T-helper 9 cell (primary cell): ENCODE measurements around the gene RPL35.

Source experiments
- DNase-seq: peaks from one replicate; pipeline ENCODE4 v3.0.0-alpha.2; 2020

RPL35 gene

DNA sequence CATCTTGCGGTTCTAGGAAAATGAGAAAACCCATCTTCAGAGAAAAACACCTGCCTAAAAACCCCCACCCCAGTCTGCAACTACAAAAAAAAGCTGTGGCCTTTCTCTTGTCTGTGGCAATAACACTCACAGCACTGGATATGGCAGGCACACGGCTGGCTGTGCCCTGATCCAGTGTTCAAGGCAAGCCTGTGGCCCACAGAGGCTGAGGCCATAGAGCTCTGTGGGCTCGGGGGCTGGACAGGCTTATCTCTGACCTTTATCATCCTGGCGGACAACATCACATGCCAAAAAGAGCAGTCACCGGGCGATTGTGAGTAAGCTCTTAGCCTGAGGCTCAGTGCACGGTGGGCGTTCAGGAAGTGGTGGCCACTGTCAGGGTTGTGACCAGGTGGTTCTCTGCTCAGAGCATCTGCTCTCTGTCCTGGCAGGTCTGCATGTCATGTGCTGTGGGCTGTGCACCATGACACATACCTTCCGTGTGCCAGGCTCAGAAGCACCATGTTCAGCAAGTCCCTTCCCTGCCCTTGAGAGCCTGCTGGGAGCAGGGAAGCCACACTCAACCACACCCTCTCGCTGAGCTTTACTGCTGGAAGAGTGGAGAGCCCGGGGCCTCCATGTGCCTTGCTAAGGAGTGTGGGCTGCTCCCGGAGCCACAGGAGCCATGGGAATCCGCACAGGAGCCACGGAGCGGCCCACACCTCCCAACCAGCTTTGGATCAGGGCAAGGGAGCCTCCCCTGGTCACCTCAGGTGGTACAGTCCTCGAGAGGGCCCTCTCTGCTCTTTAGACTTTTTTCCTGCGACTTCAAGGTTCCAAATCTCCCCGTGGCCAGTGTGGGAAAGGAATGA lies 43.1 kb downstream of the RPL35 start:
- DNase-seq: no peak

DNA sequence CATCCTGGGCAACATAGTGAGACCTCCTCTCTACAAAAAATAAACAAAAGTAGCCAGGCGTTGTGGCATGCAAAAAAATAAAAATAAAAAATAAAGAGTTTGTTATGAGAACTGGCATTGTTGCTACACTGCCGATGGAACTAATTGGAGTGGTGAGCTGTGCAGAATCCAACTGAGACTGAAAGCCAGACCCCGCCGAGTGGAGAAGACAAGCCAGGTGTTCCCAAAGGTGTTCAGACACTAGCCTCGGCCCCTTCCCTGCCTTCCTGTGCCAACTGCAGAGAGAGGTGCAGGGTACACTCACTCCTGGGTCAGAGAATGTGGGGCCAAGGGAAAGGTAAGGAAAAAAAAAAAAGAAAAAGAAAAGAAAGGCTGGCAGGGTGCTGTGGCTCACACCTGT lies 46.2 kb downstream of the RPL35 start:
- no peak for DNase-seq

DNA sequence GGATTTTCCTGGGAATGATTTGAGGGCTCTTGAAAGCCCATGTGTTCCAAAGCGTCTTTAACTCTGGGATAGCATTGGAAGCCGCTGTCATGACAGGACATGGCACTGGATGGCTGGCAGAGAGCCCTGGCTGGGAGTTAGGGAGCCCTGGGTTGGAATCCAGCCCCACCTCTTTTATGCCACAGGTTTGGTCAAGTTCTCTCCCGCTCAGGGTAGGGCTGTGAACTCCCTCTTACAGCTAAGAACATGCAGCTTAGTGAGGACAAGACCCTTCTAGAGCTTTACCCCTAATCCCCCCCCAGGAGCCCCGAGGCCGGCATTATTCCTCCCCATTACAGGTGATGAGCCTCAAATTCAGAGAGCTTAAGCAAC lies 47.6 kb downstream of the RPL35 start:
- no peak for DNase-seq

DNA sequence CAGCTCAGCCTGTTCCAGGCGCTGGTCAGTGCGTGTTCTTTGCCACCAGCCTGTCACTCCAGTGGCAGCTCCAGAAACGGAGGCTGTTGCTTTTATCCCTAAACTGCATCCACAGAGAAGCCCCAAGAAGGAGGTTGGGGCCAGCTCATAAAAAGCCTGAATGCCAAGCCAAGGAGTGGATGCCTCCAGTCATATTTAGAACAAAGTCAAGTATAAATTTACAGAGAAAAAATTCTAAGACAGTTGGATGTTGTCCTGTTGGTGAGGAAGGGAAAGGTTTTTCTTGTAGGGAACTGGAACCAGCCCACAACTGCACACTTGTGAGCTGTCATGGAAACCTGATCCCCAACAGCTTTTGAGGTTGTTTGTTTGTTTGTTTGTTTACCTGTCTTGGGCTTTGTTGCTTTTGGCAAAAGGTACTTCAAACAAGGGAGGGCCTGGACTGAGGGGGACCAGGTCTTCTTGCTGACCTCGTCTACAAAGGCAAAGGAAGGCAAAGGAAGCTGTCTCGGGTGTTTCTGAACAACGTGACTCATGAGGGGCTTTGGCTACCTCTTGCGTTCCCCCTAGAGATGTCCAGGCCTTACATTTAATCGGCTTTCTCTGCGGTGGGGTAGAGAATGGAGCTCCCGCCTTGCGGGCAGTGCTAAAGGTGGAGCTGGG lies 48.1 kb downstream of the RPL35 start:
- no peak for DNase-seq

- no peak for DNase-seq
Observed at GRCh38 chr9:124813041-124813440, 48.7 kb downstream of the RPL35 start.

- DNase-seq: no peak
Observed at GRCh38 chr9:124812441-124812876, 49.3 kb downstream of the RPL35 start.

DNA sequence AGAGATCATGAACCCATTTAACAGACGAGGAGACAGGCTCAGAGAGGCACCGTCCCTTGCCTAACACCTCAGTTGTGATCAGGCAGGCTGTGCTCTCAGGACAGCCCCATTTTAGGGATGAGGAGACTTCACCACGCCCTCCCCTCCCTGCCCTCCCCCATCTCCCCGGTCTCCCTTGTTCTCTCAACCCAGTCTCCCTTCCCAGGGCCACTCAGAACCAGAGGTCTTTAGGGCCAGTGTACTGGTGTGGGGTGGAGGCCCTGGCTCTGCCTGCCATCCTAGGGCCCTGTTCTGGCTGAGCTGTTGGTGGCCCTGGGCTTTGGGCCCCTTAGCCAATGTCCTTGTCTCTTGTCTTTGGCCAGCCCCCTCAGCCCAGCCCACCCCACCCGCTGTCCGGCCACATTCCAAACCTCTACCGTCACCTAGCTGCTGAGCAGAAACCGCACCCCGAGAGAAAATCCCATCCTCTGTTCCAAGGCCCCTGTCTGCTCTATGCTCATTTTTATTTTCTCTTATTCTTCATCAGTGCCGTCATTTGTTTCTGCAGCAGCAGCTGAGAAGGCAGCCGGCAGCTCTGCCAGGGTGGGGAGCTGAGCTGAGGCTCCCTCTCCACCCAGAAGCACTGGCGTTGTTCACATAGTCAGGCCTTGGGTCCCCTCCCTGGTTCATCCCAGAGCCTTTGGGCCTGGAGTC lies 50.9 kb downstream of the RPL35 start:
- no peak for DNase-seq

DNA sequence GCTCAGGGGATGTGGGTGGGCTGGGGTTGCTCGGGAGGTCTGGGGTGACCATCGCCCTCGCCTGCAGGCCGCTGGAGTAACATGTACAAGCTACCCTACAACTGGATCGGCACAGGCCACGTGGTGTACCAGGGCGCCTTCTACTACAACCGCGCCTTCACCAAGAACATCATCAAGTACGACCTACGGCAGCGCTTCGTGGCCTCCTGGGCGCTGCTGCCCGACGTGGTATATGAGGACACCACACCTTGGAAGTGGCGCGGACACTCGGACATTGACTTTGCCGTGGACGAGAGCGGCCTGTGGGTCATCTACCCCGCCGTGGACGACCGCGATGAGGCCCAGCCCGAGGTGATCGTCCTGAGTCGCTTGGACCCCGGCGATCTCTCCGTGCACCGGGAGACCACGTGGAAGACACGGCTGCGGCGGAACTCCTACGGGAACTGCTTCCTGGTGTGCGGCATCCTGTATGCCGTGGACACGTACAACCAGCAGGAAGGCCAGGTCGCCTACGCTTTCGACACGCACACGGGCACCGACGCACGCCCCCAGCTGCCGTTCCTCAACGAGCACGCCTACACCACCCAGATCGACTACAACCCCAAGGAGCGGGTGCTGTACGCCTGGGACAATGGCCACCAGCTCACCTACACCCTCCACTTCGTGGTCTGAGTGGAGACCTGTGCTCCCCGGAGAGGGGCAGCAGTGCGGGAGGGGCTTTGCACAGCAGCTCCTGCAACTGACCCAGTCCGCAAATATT lies 51.8 kb downstream of the RPL35 start:
- DNase-seq: no peak

DNA sequence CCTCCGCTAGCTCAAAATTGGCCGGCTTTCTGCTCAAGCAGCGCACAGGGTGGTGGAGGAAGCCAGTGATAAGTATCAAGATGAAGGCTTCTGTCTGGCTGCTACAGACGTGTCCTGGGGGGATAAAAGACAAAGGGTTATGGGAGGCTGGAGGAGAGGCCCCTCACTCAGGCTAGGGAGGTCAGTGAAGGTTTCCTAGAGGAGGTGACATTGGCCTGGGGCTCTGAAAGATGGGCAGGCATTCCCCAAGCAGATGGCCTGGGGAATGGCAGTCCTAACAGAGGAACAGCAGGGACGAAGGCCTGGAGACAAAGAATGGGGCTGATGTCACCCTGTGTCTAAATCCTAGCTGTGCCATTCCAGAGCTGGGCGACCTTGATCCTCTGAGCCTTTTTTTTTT lies 52.5 kb downstream of the RPL35 start:
- no peak for DNase-seq

DNA sequence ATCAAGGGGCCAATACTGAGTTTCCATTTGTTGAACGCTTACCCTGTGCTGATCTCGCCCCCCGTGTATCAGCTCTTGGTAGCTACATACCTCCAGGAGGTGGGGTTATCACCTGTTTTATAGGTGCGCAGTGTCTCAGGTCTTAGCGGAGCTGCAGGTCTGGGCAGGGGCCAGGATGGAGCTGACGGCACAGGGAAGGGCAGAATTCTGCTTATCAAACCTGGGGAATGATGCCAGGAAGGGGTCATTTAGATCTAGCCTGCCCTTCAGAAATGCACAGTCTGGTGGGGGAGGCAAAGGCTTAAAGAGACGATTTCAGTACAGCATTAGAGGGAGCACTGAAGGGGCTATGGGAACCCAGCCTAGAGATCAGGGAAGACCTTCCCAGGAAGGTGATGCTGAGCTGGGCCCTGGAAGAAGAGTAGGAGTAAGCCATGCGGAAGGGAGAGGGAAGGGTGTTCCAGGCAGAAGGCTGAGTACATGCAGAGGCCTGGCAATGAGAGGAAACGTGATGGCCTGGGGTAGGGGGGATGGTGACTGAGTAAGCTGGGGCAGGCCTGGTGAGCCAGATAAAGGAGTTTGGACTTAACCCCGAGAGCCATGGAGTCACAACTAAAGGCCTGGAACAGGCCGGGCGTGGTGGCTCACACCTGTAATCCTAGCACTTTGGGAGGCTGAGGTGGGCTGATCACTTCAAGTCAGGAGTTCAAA lies 53.4 kb downstream of the RPL35 start:
- DNase-seq: no peak
